ENCODE measurements around the gene PUSL1.

DNA sequence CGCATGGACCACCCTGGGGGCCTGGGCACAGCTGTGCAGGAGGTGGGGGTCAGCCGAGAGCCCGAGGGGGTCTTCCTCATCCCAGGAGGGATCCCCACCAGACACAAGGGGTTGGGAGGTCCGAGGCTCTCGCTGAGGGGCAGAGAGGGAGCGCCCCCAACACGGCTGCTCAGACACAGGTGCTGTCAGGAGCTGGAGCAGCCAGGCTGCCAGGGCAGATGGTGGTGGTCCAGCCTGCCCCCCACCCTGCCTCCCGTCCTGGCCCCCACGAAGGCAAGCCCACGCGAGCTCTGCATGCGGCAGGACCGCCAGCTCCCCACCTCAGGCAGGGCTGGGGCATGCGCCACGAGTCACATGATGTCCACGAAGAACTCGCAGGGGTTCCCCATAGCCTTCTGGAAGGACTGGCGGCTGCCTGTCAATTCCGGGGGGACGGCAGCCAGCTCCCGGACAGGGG is 27.4 kb downstream of the PUSL1 start:
- TF ChIP-seq, protein P1, sequence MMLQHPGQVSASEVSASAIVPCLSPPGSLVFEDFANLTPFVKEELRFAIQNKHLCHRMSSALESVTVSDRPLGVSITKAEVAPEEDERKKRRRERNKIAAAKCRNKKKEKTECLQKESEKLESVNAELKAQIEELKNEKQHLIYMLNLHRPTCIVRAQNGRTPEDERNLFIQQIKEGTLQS (CRISPR knock-in tag; IDR thresholded peaks at IDR 0.05) = no peak
- TF ChIP-seq SALL2 (CRISPR knock-in tag; IDR thresholded peaks at IDR 0.05) (no peak), MAZ (IDR thresholded peaks at IDR 0.05; ENCODE audit: borderline replicate concordance, low read depth, low read length) (no peak), MAZ (CRISPR knock-in tag; IDR thresholded peaks at IDR 0.05; ENCODE audit: low read depth) (no peak), POLR2A (IDR thresholded peaks at IDR 0.05; ENCODE audit: insufficient read depth in 1 of 2, low read depth in 2 of 2, low read length in 2 of 2) (no peak), NR2C2 (CRISPR knock-in tag; IDR thresholded peaks at IDR 0.05; ENCODE audit: borderline replicate concordance) (no peak), POLR2AphosphoS5 (IDR thresholded peaks at IDR 0.05; ENCODE audit: low read depth, low read length) (no peak), ZNF549 (CRISPR knock-in tag; IDR thresholded peaks at IDR 0.05) (no peak), RAD21 (CRISPR knock-in tag; IDR thresholded peaks at IDR 0.05) (no peak), RFXAP (CRISPR knock-in tag; IDR thresholded peaks at IDR 0.05; ENCODE audit: borderline replicate concordance) (no peak), SP1 (IDR thresholded peaks at IDR 0.05) (no peak), SP1 (CRISPR knock-in tag; IDR thresholded peaks at IDR 0.05) (no peak), ZFP41 (CRISPR knock-in tag; IDR thresholded peaks at IDR 0.05; ENCODE audit: borderline replicate concordance) (no peak), ZSCAN30 (CRISPR knock-in tag; IDR thresholded peaks at IDR 0.05) (no peak)

Data from HepG2 (cell line).